ENCODE data around the gene PADI4. TPM values are rescaled to one million over a fixed set of nuclear protein-coding genes. Genes with fewer than 3 reads are reported as not detected.

PADI4 gene
- total RNA-seq (2022; extraction: Qiagen RNA extraction; ENCODE audit: low read depth): 0.09 TPM in 1 of 5 replicates, not detected in the others

GRCh38 chr1:17307946-17308345, at the start of gene PADI4:
Gene PADI4, plus strand, starts transcription at chr1:17308197. Its CDS starts 26 bp downstream, at chr1:17308223.

GRCh38 chr1:17371896-17372295, 63.9 kb downstream of the PADI4 start, which contains the start of gene PADI6:
Gene PADI6, plus strand, starts transcription at chr1:17372196. Its CDS starts 50 bp downstream, at chr1:17372246.

Other genes with a start within 250 kb of the PADI4 start
- gene PADI2, start 188.7 kb upstream of the PADI4 start, total RNA-seq (2022; extraction: Qiagen RNA extraction; ENCODE audit: low read depth): 0.95 to 1.5 TPM (median 1.3 TPM) in 5 replicates
- gene PADI1, start 103.1 kb upstream of the PADI4 start, total RNA-seq (2022; extraction: Qiagen RNA extraction; ENCODE audit: low read depth): 1.7 to 2.6 TPM (median 1.9 TPM) in 5 replicates
- 1.3 to 2.0 TPM (median 1.8 TPM) in 5 replicates for gene PADI3, start 59.1 kb upstream of the PADI4 start, total RNA-seq (2022; extraction: Qiagen RNA extraction; ENCODE audit: low read depth)
- not detected in 5 replicates for gene PADI6, start 64.0 kb downstream of the PADI4 start, total RNA-seq (2022; extraction: Qiagen RNA extraction; ENCODE audit: low read depth)
- gene RCC2, start 131.5 kb downstream of the PADI4 start, total RNA-seq (2022; extraction: Qiagen RNA extraction; ENCODE audit: low read depth): 63.1 to 76.0 TPM (median 73.7 TPM) in 5 replicates
- gene ARHGEF10L, start 231.5 kb downstream of the PADI4 start, total RNA-seq (2022; extraction: Qiagen RNA extraction; ENCODE audit: low read depth): 5.7 to 7.8 TPM (median 6.8 TPM) in 5 replicates

All from A549 treated with DMSO at 1 μM for 4 hours (cell line).